ENCODE measurements around the gene UBL5. TPM values are rescaled to one million over a fixed set of nuclear protein-coding genes. Genes with fewer than 3 reads are reported as not detected.

The UBL5 gene
- total RNA-seq (2022; extraction: Qiagen RNA extraction): 389 to 450 TPM (median 420 TPM) in 5 replicates

DNA sequence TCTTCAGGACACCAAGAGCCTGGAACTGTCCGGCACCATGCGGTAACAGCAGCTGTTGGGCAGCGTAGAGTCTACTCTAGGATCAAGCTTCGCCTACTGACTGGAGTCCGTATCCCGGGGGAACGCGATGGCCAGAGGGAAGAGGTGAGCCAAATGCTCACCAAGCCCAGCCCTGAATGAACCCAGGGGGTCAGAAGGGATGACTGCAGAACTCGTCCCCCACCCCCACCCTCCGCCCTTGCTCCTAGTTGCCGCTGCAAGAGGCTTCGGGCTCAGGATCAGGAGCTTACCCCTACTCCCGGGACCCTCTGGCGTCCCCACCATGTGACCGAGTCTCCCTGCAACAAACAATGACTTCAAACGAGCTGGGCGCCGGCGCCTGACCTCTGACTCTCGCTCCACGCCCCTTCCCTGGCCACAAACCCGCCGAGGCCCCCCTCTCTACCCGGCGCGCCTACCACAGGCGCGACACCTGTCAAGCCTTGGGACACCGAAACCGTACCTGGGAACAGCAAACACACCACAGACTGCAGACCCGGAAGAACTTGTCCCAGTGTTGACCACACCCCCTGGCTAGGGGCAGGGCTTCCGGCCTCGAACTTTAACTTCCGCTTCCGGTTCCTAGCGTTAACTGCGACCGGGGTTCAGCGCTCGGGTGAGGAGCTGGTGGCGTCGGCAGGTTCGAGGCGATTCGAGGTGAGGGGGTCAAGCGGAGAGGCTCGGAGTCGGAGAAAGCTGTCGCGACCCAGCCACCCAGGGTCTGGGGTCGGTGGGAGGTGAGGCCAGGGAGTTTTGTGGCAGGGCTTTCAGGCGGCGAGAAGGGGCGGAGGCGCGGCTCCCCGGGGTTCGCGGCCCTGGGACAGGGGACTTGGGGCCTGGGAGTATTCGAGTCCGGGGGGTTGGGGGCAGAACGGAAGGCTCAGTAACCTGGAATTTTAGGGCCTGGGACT lies at the start of gene UBL5:
Gene UBL5 (plus strand): TSS at position 630 of the 950 bp plus-strand sequence. CDS start 420 bp downstream, outside the sequence.

DNA sequence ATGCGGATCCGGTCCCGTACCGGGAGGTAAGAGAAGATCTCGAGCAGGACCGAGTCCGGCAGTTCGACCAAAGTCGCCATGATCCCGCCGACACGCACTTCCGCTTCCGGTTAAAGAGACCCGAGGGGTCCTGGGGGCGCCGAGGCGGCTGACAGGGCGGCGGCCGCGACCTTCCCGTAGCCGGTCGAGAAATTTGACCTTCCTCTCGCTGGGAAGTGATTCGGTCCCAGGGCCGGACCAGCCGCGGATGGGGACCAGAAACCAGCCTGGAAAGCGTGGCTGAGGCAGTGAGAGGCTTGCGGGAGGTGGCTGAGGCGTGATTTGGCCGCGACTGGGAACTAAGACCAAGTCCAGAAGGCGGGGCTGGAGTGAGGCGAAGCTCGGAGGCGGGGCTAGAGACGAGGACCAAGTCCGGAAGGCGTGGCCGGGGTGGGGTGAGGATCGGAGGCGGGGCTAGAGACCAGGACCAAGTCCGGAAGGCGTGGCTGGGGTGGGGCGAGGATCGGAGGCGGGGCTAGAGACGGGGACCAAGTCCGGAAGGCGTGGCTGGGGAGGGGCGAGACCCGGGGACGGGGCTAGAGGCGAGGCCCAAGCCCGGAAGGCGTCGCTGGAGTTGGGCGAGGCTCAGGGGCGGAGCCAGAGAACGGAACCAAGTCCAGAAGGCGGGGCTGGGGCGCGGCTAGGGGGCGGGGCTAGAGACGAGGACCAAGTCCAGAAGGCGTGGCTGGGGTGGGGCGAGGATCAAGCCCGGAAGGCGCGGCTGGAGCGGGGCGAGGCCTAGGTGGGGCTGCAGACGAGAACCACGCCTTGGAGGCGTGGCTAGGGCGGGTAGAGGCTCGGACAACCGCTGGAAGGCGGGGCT lies 8.8 kb upstream of the UBL5 start, which contains the start of gene FBXL12:
Gene FBXL12 (minus strand): TSS at position 346 of the 862 bp plus-strand sequence. CDS start 266 bp downstream, at position 80.

GRCh38 chr19:9834726-9835506 lies 7.2 kb downstream of the UBL5 start, which contains the start of gene PIN1:
TSS of gene PIN1 (plus strand) at chr19:9835318. CDS start at chr19:9835345, 27 bp downstream.

Other genes starting within 250 kb of the UBL5 start
- gene ZNF121, start 243.4 kb upstream of the UBL5 start, total RNA-seq (2022; extraction: Qiagen RNA extraction): 3.0 to 4.5 TPM (median 3.0 TPM) in 5 replicates
- gene ZNF561, start 206.7 kb upstream of the UBL5 start, total RNA-seq (2022; extraction: Qiagen RNA extraction): 7.5 to 17.1 TPM (median 8.7 TPM) in 5 replicates
- 5.2 to 9.3 TPM (median 5.9 TPM) in 5 replicates for gene ZNF562, start 152.8 kb upstream of the UBL5 start, total RNA-seq (2022; extraction: Qiagen RNA extraction)
- gene ZNF846, start 59.2 kb upstream of the UBL5 start, total RNA-seq (2022; extraction: Qiagen RNA extraction): 1.1 to 1.5 TPM (median 1.3 TPM) in 5 replicates
- 13.5 to 14.4 TPM (median 14.1 TPM) in 5 replicates for gene FBXL12, start 8.8 kb upstream of the UBL5 start, total RNA-seq (2022; extraction: Qiagen RNA extraction)
- 56.2 to 80.8 TPM (median 76.5 TPM) in 5 replicates for gene PIN1, start 7.4 kb downstream of the UBL5 start, total RNA-seq (2022; extraction: Qiagen RNA extraction)
- 9.9 to 11.6 TPM (median 10.7 TPM) in 5 replicates for gene OLFM2, start 108.6 kb downstream of the UBL5 start, total RNA-seq (2022; extraction: Qiagen RNA extraction)
- 2.7 to 4.3 TPM (median 3.0 TPM) in 5 replicates for gene COL5A3, start 182.6 kb downstream of the UBL5 start, total RNA-seq (2022; extraction: Qiagen RNA extraction)
- gene RDH8, start 185.6 kb downstream of the UBL5 start, total RNA-seq (2022; extraction: Qiagen RNA extraction): 0.09 to 0.44 TPM (median 0.21 TPM) in 5 replicates